Stimulated activated CD4-positive, alpha-beta T cell treated with anti-CD3 and anti-CD28 coated beads, Interleukin-12 subunit alpha, Interleukin-12 subunit beta, amount 100 ng/mL, for 4 hours (primary cell): ENCODE data around the gene TRAF3IP3.
A peak's percentile ranks its signal among the peaks of the same experiment; 100 is the strongest.

ENCODE experiments used
- DNase-seq: peaks from one replicate; pipeline ENCODE4 v3.0.0-alpha.2; 2020

TRAF3IP3 gene

GRCh38 chr1:209802117-209802779 lies 46.4 kb downstream of the TRAF3IP3 start:
- no peak for DNase-seq

GRCh38 chr1:209802780-209803152 lies 46.9 kb downstream of the TRAF3IP3 start:
- no peak for DNase-seq

GRCh38 chr1:209803568-209803967 lies 47.7 kb downstream of the TRAF3IP3 start:
- no peak for DNase-seq

- DNase-seq, result no peak
Observed at GRCh38 chr1:209805341-209805781, 49.5 kb downstream of the TRAF3IP3 start.

- DNase-seq, result peak; percentile 64
Observed at GRCh38 chr1:209805875-209806760, 50.3 kb downstream of the TRAF3IP3 start, which contains the start of gene IRF6. Gene IRF6, minus strand, starts transcription at chr1:209806142. Its CDS starts 4,729 bp downstream, at chr1:209801413.

- DNase-seq, result no peak
Observed at GRCh38 chr1:209807509-209807908, 51.7 kb downstream of the TRAF3IP3 start.

- no peak for DNase-seq
Observed at GRCh38 chr1:209808059-209808581, 52.3 kb downstream of the TRAF3IP3 start.

- no peak for DNase-seq
Observed at GRCh38 chr1:209809611-209810010, 53.8 kb downstream of the TRAF3IP3 start.

GRCh38 chr1:209810783-209811182 lies 54.9 kb downstream of the TRAF3IP3 start:
- no peak for DNase-seq

- no peak for DNase-seq
Observed at GRCh38 chr1:209813902-209814301, 58.0 kb downstream of the TRAF3IP3 start.

GRCh38 chr1:209815490-209815889 lies 59.6 kb downstream of the TRAF3IP3 start:
- no peak for DNase-seq

GRCh38 chr1:209815931-209816341 lies 60.1 kb downstream of the TRAF3IP3 start:
- no peak for DNase-seq

- no peak for DNase-seq
Observed at GRCh38 chr1:209816923-209817322, 61.1 kb downstream of the TRAF3IP3 start.

- DNase-seq, result no peak
Observed at GRCh38 chr1:209817691-209818090, 61.8 kb downstream of the TRAF3IP3 start.

GRCh38 chr1:209819058-209819457 lies 63.2 kb downstream of the TRAF3IP3 start:
- no peak for DNase-seq

- DNase-seq, result no peak
Observed at GRCh38 chr1:209820986-209821385, 65.1 kb downstream of the TRAF3IP3 start.

- DNase-seq, result no peak
Observed at GRCh38 chr1:209822706-209823105, 66.9 kb downstream of the TRAF3IP3 start.

- DNase-seq, result no peak
Observed at GRCh38 chr1:209823143-209824041, 67.5 kb downstream of the TRAF3IP3 start.

- DNase-seq, result no peak
Observed at GRCh38 chr1:209825591-209826434, 70.0 kb downstream of the TRAF3IP3 start.

- peak; percentile 88 for DNase-seq
Observed at GRCh38 chr1:209827384-209828262, 71.8 kb downstream of the TRAF3IP3 start, which contains the start of gene UTP25. Gene UTP25, plus strand, starts transcription at chr1:209827972. Its CDS starts 92 bp downstream, at chr1:209828064.

GRCh38 chr1:209829716-209830115 lies 73.9 kb downstream of the TRAF3IP3 start:
- DNase-seq, result no peak
